NCI-H69 (cell line): ENCODE results near the gene MAGEB6.

Experiments used
- DNase-seq: peaks from one replicate; lab custom pipeline; 2025; lab: John Stamatoyannopoulos, UW

The MAGEB6 gene

GRCh38 chrX:26192204-26192603 is at the start of gene MAGEB6:
MAGEB6 (plus strand) TSS chrX:26192440; CDS start chrX:26193847, 1,407 bp downstream.
- DNase-seq, result no peak

- no peak for DNase-seq
Measured at GRCh38 chrX:26146024-26146423, 46.2 kb upstream of the MAGEB6 start.

- no peak for DNase-seq
Measured at GRCh38 chrX:26160301-26160700, 31.9 kb upstream of the MAGEB6 start, which contains the start of gene MAGEB6B. MAGEB6B (plus strand) TSS chrX:26160601; CDS start chrX:26160601, 0 bp downstream.

- no peak for DNase-seq
Measured at GRCh38 chrX:26203561-26203960, 11.3 kb downstream of the MAGEB6 start.

- DNase-seq, result peak; percentile 1
Measured at GRCh38 chrX:26204717-26205116, 12.5 kb downstream of the MAGEB6 start.

- no peak for DNase-seq
Measured at GRCh38 chrX:26208012-26208411, 15.8 kb downstream of the MAGEB6 start.

- DNase-seq, result no peak
Measured at GRCh38 chrX:26215869-26216268, 23.6 kb downstream of the MAGEB6 start, which contains the start of gene MAGEB5. MAGEB5 (plus strand) TSS chrX:26216169; CDS start chrX:26217302, 1,133 bp downstream.

- DNase-seq, result no peak
Measured at GRCh38 chrX:26219351-26219750, 27.1 kb downstream of the MAGEB6 start.

GRCh38 chrX:26234177-26234576 is 41.9 kb downstream of the MAGEB6 start:
- no peak for DNase-seq
